GM18502 (cell line): ENCODE data around the gene KY.

Experiments
- ATAC-seq: cut with Tn5 transposase; IDR thresholded peaks from one replicate; pipeline ENCODE4 v1.9.1; 2021; ENCODE audit warnings: mild to moderate bottlenecking; ENCODE audit not compliant: unreplicated experiment, poor library complexity

Gene KY

DNA sequence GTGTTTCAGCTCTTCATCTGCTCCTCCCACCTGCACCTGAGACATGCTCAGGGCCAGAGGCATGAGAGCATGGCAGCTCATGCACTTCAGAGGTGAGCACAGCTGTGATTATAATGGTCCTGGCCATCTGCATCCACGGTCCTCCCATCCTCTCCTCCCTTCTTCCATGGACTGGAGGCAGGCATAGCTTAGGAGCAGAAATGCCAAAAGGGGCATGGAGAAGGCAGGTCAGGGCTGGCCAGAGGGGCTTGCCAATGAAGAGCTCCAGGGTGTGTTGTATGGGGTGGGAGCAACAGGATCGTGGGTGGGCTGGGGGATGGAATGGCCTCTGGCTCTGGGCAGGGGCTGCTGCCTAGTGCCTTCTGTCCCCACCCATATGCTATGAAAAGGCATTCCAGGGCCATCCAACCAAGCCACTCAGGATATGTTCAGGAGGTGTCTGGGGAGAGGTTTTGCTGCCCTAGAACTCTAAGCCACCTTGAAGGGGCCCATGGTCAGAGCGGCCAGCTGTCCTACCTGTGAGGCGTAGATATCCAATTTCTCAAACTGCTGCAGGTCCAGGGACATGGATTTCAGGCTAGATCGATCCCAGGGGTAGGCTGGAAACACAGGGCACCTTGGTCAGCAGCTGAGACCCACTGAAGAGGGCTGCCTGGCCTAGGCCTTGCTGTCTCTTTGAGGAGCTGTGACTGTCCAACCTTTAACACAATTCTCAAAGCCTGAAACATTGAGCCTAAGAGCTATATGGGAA is 26.1 kb downstream of the KY start:
- no peak for ATAC-seq

DNA sequence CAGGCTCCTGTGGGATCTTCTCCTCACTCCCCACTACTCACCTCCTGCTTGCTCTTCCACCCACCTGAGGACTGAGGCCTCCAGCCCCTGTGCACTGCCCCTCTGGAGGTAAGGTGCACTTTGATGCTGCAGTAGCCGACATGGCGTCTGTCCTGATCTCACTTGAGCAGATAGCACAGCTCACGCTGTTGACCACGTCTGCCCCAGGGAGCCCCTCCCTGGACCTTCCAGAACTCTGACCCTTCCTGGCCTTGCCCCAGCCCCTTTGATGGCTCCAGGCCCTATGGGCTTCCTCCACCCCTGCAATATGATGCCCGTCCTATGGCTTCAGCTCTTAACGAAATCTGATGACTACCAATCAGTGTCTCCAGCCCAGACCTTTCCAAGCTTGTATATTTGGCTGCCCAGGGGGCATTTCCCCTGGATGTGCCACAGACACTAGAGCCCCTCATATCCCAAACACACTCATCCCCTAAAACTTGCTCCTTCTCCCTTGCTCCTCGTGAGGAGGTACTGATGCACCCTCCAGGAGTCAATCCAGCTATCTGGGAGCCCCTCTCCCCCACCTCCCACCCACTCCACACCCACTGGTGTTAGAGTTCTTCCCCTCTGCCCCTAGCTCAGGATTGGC is 27.1 kb downstream of the KY start:
- no peak for ATAC-seq

DNA sequence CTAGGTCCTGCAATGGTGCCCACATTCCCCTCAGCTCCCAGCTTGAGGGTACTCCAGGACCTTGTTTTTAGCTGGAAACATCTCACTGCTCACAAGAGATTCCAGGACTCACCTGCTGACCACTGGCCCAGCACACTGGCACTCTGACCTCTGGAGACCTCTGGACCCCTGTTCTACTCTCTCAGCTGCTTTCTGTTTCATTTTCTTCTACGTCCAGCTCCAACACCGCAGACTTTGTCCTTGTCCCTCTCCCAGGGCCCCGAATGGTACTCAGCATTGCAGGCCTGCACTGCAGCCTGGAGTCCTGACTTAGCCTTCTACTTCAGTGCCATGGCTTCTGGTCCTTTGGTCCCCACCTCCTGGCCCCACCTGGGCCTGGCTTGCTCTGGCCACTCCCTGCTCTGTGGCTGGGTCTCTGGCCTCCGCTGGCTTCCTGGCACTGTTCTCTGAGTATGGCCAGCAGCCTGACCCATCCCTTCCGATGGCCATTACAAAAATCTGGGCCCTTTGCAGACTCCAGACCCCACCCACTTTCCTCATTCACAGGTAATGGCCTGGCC is 27.9 kb downstream of the KY start:
- ATAC-seq = no peak

DNA sequence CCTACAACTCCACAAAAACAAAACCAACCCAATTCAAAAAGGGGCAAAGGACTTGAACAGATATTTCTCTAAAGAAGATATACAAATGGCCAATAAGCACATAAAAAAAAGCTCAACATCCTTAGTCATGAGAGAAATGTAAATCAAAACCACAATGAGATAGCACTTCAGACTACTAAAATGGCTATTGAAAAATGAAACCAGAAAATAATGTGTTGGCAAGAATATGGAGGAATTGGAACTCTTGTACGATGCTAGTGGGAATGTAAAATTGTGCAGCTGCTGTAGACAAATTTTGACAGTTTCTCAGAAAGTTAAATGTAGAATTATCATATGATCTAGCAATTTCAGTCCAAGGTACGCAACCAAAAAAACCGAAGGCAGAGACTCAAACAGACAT is 29.0 kb downstream of the KY start:
- no peak for ATAC-seq

DNA sequence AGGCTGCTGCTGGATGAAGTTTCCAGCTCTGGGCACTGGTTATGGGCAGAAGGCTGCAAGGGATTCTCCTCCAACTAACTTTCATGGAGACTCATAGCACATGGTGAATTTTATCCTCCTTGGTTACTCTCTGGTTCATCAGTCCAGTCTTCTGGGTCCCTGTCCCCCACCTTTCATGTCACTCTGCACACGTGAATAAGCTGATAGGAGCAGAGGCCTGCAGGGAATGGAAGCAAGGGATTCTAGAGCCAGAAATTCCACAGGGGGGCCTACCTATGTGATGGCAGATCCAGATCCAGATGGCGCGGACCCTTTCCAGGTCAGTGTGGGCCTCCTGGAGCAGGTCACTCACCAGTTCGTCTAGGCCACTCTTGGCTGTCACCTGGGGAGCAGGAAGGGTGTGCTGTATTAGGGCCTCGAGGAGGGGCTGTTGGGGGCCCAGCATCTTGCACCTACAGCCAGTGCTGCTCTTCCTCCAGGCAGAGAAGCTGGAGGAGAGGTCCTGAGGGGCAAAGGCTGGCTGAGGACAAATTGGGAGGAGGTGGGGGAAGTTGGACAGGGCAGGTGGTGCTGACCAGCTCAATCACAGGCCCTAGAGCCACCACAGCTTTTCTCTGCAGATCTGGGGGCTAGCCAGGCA is 30.2 kb downstream of the KY start:
- ATAC-seq = no peak

DNA sequence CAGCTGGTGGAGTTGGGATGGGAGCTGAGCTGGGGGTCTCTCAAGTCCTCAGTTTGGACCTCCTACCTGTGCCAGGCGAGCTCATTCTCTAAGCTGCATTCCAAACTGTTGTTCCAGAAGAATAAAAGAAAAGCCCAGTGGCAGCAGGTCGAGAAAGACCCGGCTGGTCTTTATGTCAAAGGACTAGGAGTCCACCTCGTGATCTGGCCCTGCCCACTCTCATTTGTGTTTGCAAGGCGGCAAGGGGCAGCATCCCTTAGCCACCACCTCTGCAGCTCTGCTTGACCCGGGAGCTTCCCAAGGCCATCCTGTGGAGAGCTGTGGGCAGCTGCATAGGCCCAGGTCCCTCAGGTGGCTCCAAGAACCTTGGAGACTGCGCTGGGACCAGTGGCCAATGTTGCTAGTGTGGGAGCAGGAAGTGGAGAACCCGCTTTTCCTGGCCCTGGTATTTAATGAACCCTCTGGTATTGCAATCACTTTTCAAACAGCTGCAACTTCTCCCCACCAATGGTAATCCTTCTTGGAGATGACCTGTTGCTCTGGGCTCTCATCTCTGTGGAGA is 30.9 kb downstream of the KY start:
- ATAC-seq = no peak

DNA sequence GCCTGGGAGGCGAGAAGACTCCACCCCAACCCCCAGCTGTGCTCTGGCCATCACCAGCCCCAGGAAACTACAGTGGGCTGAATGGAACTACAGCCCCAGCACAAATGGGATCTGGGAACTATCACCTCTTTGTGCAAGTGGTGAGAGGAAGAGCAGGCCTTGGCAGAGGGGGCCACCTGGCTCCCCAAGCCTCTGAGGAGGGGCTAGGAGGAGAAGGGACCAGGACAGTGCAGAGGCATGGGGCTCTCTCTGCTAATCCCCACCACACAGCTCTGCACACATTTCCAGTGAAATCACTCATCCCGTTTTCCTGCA is 31.6 kb downstream of the KY start:
- ATAC-seq = no peak

DNA sequence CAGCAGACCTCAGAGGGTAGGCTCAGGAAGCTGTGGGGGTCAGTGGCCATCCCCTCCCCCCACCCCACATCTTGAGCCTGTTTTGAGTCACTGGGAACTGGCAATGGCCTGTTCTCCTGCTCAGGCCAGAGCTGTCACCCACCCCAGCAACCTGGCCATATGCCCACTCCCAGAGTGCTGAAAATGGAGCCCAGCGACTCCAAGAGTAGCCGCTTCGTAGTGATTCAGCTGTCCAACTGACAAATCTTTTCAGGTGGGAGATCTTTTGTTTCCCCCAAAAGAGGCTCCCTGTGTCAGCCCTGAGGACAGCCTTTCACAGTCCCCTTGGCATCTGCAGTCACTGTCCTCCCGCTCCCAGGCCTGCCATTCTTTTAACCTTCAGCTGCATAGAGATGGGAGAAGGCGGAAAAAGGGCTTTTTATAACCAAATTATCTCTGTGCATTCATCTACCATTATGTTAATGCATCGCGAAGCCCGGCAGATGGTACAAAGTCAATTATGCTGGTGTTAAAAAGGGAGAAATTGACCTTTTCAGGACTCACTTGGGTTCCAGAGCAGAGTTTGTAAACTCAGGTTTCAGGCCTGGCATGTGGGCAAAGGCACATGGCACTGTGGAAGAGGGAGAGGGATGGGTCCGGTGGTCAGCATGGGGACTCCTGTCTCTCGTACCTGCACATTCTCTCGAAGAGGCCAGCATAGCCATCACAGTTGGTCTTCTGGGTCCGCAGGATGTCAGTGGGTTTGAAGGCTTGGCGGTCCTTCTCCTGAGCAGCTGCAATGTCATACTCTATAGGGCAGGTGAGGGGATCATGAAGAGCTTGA is 32.1 kb downstream of the KY start:
- ATAC-seq = no peak

DNA sequence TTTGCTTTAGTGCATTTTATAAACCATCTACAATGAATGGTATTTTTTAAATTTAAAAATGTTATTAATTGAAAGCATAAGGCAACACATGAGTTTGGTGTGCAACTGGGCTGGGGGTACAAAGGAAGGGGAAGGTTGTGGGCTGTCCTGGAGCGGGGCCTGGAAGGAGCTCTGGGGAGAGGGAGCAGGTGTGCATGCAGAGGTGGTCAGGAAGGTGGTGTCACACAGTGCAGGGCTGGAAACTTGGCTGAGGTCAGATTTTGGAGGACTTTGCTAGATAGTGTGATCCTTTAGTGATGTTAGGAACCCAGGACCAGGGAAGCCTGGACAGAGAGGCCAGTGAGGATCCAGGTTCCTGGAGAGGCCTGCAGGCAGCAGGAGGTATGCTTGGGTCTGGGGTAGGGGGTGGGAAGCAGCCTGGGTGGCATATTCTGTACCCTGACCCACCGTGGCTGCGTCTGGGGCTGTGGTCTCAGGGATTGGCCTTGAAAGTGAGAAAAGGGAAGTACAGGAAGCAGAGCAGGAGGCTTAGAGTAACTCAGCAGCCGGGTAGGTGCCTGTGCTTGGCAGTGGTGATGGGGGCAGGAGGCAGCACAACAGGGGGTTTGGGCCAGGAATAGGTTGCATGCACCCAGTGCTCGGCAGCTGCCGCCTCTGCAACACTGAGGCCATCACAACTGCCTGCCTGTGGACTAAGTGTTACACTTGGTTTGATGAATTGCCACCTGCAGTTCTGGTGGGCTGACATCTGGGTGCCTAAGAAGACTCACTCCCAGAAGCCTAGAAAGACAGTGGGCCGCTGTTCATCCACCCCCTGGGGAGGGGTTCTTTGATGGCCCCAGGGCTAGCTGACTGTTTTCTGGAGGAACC is 33.0 kb downstream of the KY start:
- ATAC-seq = no peak

DNA sequence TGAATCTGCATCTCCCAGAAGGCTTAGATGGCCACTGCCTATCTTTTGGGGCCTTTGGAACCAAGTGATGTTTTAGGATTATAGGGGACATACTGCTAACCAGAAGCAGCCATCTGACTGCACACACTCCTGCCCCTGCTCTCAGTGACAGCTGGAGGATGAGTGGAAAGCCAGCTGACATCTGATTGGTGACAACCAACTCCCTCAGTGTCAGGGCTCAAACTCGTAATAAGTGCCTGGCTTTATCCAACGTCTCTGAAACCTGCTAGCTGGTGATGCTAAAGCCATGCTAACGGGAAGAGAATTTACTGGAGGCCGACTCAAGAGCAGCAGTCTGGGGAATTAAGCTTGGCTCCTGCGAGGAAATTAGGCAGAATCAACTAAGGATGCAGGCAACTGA is 35.1 kb downstream of the KY start:
- no peak for ATAC-seq

DNA sequence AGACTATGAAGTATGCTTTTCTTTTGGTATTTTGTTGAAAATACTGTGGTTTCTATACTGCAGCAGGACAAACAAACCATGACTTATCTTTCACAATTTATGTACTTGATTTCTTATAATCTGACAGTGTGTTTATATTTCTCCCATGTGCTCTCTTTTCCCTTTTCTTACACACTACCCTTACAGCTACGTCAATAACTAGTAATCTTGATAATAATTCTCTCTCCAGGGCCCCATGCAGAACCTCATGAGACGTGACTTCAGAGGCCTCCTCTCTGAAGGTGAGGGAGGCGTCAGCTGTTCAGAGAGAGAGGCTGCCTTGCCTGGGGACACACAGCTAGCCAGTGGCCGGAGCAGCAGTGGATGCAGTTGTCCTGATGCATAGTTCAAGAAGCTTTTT is 35.9 kb downstream of the KY start:
- no peak for ATAC-seq

DNA sequence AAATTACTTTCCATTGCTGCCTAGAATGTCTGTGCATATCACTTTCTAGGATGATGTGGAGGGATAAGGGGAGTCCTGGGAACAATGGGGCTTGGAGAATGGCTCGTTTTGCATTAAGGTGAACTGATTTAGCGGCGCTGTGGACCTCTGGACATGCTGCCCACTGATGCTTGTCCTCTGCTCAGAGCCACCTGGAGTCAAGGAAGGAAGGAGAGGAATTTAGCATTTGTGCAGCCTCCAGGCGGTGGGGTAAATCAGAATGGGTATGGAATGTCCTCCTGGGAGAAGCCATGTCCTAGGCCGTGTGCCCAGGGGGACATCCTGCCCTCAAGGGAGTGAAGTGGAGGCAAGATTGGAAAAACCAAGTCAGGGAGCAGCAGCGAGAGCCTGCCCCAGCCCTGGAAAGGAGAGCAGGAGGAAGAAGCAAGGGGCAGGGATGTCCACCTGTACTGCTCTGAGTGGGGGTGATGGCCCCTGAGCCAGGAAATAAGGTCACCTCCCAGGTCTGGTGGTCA is 37.8 kb downstream of the KY start:
- ATAC-seq = no peak

DNA sequence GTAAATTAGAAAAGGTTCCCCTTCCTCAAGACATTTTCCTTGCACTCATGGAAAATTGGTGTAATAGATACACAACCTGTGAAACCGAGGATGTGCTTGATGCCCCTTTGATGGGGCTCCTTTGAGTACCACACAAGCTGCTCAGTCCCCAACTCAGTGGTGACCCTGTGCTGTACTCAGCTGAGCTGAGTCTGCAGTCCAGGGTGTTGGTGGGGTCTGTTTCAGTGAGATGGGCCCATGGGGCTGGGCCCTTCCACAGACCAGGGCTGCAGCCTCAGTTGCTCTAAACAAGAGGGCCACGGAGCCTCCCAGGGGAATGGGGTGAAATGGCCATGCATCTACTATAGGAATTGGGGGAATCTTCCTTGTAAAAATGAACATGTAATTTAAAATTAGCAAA is 39.3 kb downstream of the KY start:
- no peak for ATAC-seq

DNA sequence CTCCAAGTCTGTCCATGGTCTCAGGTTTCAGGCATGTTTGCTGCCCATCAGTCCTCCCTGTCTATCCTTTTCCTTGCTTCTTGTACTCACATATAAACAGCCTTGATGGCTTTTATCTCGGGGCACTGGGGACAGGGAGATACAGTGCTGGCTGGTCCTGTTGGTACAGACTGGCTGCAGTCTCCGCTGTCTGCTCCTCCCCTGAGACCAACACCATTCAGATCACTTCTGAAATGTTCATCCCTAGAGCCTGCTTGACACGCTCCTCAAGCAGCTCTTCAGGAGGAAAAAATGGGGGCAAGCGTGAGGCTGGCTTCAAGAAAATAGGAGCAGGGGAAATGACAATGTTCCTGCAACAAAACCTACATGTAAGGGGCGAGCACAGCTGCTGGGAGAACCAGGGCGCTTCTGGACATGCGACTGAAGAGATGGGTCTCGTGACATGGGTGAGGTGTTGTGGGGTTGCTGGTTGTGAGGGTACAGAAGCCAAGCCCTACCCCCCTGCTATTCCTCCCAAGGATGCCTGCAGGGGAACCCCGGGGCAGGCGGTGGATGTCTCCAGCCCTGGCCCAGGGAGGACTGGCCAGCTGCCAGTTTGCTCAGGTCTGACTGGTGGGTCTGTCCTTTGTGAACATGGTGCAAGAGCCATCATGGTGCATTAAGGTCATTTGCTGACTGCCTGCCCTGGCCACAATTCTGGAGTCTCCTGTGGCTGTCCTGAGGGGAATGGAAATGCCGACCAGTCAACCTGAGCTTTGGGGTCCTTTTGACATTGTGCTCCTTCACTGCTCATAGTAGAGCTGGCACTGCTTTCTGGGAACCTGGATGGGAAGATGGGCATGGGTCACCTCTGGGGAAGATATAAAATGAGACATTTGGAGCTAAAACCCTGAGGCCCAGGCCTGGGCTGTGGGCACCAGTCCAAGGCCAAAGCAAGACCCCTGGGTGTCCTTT is 40.1 kb downstream of the KY start:
- no peak for ATAC-seq

DNA sequence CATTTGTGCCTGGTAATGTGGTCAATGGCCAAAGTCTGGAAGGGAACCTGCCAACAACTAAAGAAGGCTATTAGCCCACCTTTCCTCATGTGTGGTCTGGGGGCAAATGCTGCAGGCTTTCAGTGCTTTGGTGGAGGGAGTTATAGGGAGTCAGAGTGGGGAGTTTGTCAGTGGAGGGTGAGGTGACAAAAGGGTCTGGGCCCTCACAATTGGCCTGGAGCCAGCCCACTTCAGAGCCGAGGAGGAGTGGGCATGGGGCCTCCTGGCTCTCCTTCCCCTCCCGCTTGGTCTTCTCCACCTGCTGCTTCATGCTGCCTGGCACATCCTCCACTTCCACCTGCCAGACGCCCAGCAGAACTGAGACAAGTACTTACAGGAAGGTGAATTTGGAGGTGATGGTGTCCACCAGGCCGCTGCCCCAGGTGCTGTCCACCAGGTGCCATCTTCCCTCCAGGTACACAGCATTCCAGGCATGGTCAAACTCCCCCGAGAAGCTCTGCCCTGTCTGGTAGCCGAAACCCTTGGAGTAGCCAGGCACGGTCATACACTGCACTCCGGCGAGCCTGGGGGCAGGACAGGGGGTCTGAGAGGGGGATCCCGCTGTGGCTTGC is 40.9 kb downstream of the KY start:
- no peak for ATAC-seq

DNA sequence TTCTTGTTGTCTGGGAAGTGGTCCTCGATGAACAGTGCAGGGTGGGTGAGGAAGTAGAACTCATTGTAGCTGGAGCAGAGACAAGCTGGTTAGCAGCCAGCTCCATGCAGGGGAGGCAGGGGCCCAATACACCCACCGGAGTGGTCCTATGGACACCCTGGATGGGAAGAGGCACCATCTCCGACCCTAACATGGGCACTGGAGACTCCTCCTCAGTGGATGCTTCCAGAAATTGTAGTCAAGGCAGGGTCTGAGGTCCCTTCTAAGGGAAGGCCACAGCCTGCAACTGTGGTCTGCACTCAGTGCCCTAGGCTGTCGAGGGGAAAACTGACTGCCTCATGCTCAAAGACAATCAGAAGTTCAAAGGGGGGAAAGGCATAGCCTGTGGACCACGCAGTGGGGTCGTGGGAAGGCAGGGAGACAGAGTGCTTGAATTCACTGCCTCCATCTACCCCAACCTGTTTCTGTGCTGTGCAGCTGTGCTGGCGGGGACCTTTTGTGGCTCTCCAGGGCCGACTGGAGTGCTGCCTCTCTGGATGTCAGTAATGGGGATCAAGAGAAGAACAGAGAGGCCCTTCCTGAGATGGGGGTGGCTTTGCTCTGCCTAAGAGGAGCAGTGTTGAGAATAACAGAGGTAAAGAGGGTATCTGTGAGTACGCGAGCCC is 41.9 kb downstream of the KY start:
- ATAC-seq = no peak

DNA sequence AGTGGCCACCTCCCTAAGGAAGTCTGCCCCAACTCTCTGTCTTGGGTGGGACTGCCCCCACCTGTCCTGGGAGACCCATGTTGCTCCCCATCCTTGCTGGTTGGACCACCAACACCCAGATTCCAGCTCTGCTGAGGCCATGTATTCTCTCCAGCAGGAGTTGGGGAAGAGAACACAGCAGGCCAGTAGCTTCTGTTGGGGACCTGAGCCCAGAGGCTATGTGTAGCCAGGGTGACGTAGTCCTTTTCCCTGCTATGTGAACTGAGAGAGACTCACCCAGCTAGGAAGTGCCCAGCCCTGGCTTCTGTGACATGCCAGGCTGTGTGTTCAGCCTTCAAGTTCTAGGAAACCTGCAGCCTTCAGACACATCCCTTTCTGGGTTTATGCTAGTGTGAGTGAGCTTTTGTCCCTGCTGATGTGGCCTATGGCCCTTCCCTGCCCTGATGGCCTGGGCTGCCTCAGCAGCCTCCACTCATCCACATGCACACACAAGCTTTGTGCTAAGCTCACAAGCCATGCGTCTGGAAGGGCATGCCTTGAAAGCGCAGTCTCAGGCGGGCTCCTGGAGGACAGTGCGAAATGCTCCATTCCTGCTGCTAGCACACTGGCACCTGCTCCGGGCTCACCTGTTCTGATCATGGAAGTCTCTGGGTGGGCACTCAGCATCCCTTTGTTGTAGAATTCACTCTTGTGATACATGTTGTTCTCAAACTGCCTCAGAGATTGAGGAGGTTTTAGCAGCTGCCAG is 42.6 kb downstream of the KY start:
- ATAC-seq = no peak
